ENCODE measurements around the gene WDR81.
"Not testable (repeated sequence)": the region's sequence is repeated elsewhere in the genome, so short reads cannot be mapped to it uniquely, and the experiment has no call there.

Gene WDR81

DNA sequence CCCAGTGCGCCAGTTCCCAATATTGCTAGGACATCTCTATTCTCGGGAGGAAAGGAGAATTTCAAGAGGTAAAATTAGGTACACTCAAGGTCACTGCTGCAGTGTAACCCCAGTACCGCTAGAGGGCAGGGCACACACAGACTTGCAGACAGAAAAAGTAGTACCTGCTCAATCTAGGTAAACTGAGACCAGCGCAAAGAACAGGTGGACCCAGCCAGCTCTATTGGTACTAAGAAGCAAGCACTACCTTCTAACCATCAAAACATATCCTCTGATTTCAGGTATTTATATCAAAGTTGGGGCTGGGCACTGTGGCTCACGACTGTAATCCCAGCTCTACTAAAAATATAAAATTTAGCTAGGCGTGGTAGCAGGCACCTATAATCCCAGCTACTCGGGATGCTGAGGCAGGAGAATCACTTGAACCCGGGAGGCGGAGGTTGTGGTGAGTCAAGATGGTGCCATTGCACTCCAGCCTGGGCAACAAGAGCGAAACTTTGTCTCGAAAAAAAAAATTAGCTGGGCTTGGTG, 3.6 kb upstream of the WDR81 start:
- Histone ChIP-seq H3K9ac (ENCODE audit: low read length) (peak overlapping the region; percentile 54), H3K79me2 (ENCODE audit: low read length) (peaks cover 11% of the 10 kb centered on the region), H4K20me1 (ENCODE audit: insufficient read depth, low read length) (no peaks in the 10 kb centered on the region), H3K36me3 (replicated peaks; ENCODE audit: low read depth, low read length) (peaks cover 4% of the 10 kb centered on the region), H3K9me3 (ENCODE audit: insufficient read depth, low read length) (no peaks in the 10 kb centered on the region), H3K4me3 (ENCODE audit: low read length) (peak overlapping the region; percentile 75), H3K27me3 (ENCODE audit: low read depth, low read length) (no peaks in the 10 kb centered on the region), H2AFZ (ENCODE audit: low read depth, low read length) (no peak overlapping the region), H3K4me1 (ENCODE audit: low read length) (peaks cover 42% of the 10 kb centered on the region), H3K27ac (ENCODE audit: low read length) (no peak overlapping the region), H3K4me2 (ENCODE audit: low read length) (peak overlapping the region; percentile 93)
- no peak for TF ChIP-seq EZH2phosphoT487 (IDR thresholded peaks at IDR 0.05; ENCODE audit: low read depth)
- TF ChIP-seq, protein P1, sequence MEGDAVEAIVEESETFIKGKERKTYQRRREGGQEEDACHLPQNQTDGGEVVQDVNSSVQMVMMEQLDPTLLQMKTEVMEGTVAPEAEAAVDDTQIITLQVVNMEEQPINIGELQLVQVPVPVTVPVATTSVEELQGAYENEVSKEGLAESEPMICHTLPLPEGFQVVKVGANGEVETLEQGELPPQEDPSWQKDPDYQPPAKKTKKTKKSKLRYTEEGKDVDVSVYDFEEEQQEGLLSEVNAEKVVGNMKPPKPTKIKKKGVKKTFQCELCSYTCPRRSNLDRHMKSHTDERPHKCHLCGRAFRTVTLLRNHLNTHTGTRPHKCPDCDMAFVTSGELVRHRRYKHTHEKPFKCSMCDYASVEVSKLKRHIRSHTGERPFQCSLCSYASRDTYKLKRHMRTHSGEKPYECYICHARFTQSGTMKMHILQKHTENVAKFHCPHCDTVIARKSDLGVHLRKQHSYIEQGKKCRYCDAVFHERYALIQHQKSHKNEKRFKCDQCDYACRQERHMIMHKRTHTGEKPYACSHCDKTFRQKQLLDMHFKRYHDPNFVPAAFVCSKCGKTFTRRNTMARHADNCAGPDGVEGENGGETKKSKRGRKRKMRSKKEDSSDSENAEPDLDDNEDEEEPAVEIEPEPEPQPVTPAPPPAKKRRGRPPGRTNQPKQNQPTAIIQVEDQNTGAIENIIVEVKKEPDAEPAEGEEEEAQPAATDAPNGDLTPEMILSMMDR (IDR thresholded peaks at IDR 0.05; ENCODE audit: low read depth, low read length), result peak; percentile 85

DNA sequence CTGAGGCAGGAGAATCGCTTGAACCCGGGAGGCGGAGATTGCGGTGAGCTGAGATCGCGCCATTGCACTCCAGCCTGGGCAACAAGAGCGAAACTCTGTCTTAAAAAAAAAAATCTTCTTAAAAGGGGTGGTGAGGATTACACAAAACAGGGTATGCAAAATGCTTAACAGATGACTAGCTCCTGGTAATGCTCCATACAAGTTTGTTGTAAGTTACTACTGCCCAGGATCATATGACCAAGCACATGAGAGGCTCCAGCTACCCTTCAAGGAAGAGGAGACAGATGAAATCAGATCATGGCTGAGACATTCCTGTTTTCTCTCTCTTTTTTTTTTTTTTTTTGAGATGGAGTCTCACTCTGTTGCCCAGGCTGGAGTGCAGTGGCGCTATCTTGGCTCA, 2.5 kb upstream of the WDR81 start:
- not testable (repeated sequence) for H3K27me3 ChIP-seq (ENCODE audit: low read depth, low read length); H3K9me3 ChIP-seq (ENCODE audit: insufficient read depth, low read length); H3K4me3 ChIP-seq (ENCODE audit: low read length); H3K9ac ChIP-seq (ENCODE audit: low read length); H4K20me1 ChIP-seq (ENCODE audit: insufficient read depth, low read length)
- H3K27ac ChIP-seq (ENCODE audit: low read length), result peak overlapping the region; percentile 52
- H2AFZ ChIP-seq (ENCODE audit: low read depth, low read length), result peak overlapping the region; percentile 54; the same call in 1 of the 2 replicates
- H3K4me2 ChIP-seq (ENCODE audit: low read length), result 0 out of 2 replicates have a peak overlapping the region, but pooled peaks have one; percentile 14
- H3K79me2 ChIP-seq (ENCODE audit: low read length), result peaks cover 21% of the 10 kb centered on the region
- peaks cover 14% of the 10 kb centered on the region for H3K36me3 ChIP-seq (replicated peaks; ENCODE audit: low read depth, low read length)
- H3K4me1 ChIP-seq (ENCODE audit: low read length), result peaks cover 53% of the 10 kb centered on the region

DNA sequence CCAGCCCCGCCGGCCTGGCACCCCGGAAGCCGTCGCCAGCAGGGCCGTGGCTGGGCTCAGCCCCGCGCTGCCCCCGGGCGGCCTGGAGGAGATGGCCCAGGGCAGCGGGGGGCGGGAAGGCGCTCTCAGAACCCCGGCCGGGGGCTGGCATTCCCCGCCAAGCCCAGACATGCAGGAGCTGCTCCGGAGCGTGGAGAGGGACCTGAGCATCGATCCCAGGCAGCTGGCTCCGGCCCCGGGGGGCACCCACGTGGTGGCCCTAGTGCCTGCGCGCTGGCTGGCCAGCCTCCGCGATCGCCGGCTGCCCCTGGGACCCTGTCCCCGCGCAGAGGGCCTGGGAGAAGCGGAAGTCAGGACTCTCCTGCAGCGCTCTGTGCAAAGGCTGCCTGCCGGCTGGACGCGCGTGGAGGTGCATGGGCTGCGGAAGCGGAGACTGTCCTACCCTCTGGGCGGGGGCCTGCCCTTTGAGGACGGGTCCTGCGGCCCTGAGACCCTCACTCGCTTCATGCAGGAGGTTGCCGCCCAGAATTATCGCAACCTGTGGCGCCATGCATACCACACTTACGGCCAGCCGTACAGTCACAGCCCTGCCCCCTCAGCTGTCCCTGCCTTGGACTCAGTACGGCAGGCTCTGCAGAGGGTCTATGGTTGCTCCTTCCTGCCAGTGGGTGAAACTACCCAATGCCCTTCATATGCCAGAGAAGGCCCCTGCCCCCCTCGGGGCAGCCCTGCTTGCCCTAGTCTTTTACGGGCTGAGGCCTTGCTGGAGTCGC, 551 bp downstream of the WDR81 start:
- peak overlapping the region; percentile 83 for H3K4me2 ChIP-seq (ENCODE audit: low read length)
- no peaks in the 10 kb centered on the region for H3K27me3 ChIP-seq (ENCODE audit: low read depth, low read length)
- no peak overlapping the region for H2AFZ ChIP-seq (ENCODE audit: low read depth, low read length)
- no peaks in the 10 kb centered on the region for H3K9me3 ChIP-seq (ENCODE audit: insufficient read depth, low read length)
- H3K36me3 ChIP-seq (replicated peaks; ENCODE audit: low read depth, low read length), result peaks cover 21% of the 10 kb centered on the region
- H4K20me1 ChIP-seq (ENCODE audit: insufficient read depth, low read length), result no peaks in the 10 kb centered on the region
- peak overlapping the region; percentile 34 for H3K27ac ChIP-seq (ENCODE audit: low read length)
- peaks cover 49% of the 10 kb centered on the region for H3K4me1 ChIP-seq (ENCODE audit: low read length)
- H3K4me3 ChIP-seq (ENCODE audit: low read length), result peak overlapping the region; percentile 81
- TF ChIP-seq EZH2phosphoT487 (IDR thresholded peaks at IDR 0.05; ENCODE audit: low read depth), result no peak
- TF ChIP-seq, protein P1 (IDR thresholded peaks at IDR 0.05; ENCODE audit: low read depth, low read length), result no peak
- peaks cover 35% of the 10 kb centered on the region for H3K79me2 ChIP-seq (ENCODE audit: low read length)
- H3K9ac ChIP-seq (ENCODE audit: low read length), result peak overlapping the region; percentile 50

DNA sequence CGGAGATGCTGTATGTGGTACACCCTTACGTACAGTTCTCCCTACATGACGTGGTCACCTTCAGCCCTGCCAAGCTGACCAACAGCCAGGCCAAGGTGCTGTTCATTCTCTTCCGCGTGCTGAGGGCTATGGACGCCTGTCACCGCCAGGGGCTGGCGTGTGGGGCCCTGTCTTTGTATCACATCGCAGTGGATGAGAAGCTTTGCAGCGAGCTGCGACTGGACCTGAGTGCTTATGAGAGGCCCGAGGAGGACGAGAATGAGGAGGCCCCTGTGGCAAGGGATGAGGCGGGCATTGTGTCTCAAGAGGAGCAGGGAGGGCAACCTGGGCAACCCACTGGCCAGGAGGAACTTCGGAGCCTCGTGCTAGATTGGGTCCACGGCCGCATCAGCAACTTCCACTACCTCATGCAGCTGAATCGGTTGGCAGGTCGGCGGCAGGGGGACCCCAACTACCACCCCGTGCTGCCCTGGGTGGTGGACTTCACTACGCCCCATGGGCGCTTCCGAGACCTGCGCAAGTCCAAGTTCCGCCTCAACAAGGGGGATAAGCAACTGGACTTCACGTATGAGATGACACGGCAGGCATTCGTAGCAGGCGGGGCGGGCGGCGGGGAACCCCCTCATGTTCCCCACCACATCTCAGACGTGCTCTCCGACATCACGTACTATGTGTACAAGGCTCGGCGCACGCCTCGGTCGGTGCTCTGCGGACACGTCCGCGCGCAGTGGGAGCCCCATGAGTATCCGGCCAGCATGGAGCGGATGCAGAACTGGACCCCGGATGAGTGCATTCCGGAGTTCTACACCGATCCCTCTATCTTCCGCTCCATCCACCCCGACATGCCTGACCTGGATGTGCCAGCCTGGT, 1.4 kb downstream of the WDR81 start:
- Histone ChIP-seq H2AFZ (ENCODE audit: low read depth, low read length) (no peak overlapping the region), H3K4me3 (ENCODE audit: low read length) (peak overlapping the region; percentile 81), H3K27me3 (ENCODE audit: low read depth, low read length) (no peaks in the 10 kb centered on the region), H3K36me3 (replicated peaks; ENCODE audit: low read depth, low read length) (peaks cover 21% of the 10 kb centered on the region), H3K79me2 (ENCODE audit: low read length) (peaks cover 35% of the 10 kb centered on the region), H3K4me1 (ENCODE audit: low read length) (peaks cover 45% of the 10 kb centered on the region), H3K9me3 (ENCODE audit: insufficient read depth, low read length) (no peaks in the 10 kb centered on the region), H3K4me2 (ENCODE audit: low read length) (peak overlapping the region; percentile 83), H3K27ac (ENCODE audit: low read length) (peak overlapping the region; percentile 34), H3K9ac (ENCODE audit: low read length) (peak overlapping the region; percentile 50), H4K20me1 (ENCODE audit: insufficient read depth, low read length) (no peaks in the 10 kb centered on the region)
- TF ChIP-seq, protein P1 (IDR thresholded peaks at IDR 0.05; ENCODE audit: low read depth, low read length), result no peak
- no peak for TF ChIP-seq EZH2phosphoT487 (IDR thresholded peaks at IDR 0.05; ENCODE audit: low read depth)

Measured in OCI-LY3 (cell line).